ENCODE results near the gene CACNA2D2.
"Not testable (repeated sequence)": the region's sequence is repeated elsewhere in the genome, so short reads cannot be mapped to it uniquely, and the experiment has no call there.

CACNA2D2 gene

GRCh38 chr3:50530001-50530970 is 26.9 kb upstream of the CACNA2D2 start:
- no peak for DNase-seq (ENCODE audit: low read depth)

GRCh38 chr3:50525987-50526386 is 22.6 kb upstream of the CACNA2D2 start:
- peak; percentile 53 for DNase-seq (ENCODE audit: low read depth)

GRCh38 chr3:50525191-50525910 is 21.9 kb upstream of the CACNA2D2 start:
- no peak for DNase-seq (ENCODE audit: low read depth)

GRCh38 chr3:50524746-50525145 is 21.3 kb upstream of the CACNA2D2 start:
- DNase-seq (ENCODE audit: low read depth) = no peak

- DNase-seq (ENCODE audit: low read depth) = no peak
These were observed 19.9 kb upstream of the CACNA2D2 start for GRCh38 chr3:50523279-50523811.

- no peak for DNase-seq (ENCODE audit: low read depth)
These were observed 18.1 kb upstream of the CACNA2D2 start for GRCh38 chr3:50521572-50521971.

GRCh38 chr3:50520849-50521248 is 17.4 kb upstream of the CACNA2D2 start:
- no peak for DNase-seq (ENCODE audit: low read depth)

- DNase-seq (ENCODE audit: low read depth) = peak; percentile 53
These were observed 16.1 kb upstream of the CACNA2D2 start for GRCh38 chr3:50519471-50520089.

- no peak for DNase-seq (ENCODE audit: low read depth)
These were observed 15.0 kb upstream of the CACNA2D2 start for GRCh38 chr3:50518436-50518835.

GRCh38 chr3:50517721-50518206 is 14.3 kb upstream of the CACNA2D2 start:
- no peak for DNase-seq (ENCODE audit: low read depth)

GRCh38 chr3:50516440-50516871 is 13.0 kb upstream of the CACNA2D2 start:
- DNase-seq (ENCODE audit: low read depth) = no peak

GRCh38 chr3:50515565-50516439 is 12.4 kb upstream of the CACNA2D2 start:
- DNase-seq (ENCODE audit: low read depth) = peak; percentile 15

GRCh38 chr3:50512908-50513307 is 9.5 kb upstream of the CACNA2D2 start:
- not testable (repeated sequence) for DNase-seq (ENCODE audit: low read depth)

GRCh38 chr3:50512131-50512530 is 8.7 kb upstream of the CACNA2D2 start:
- no peak for DNase-seq (ENCODE audit: low read depth)

GRCh38 chr3:50510325-50510724 is 6.9 kb upstream of the CACNA2D2 start:
- DNase-seq (ENCODE audit: low read depth) = no peak

- DNase-seq (ENCODE audit: low read depth) = no peak
These were observed 6.3 kb upstream of the CACNA2D2 start for GRCh38 chr3:50509715-50510114.

GRCh38 chr3:50508821-50509220 is 5.4 kb upstream of the CACNA2D2 start:
- no peak for DNase-seq (ENCODE audit: low read depth)

- DNase-seq (ENCODE audit: low read depth) = no peak
These were observed 2.7 kb upstream of the CACNA2D2 start for GRCh38 chr3:50506169-50506568.

- DNase-seq (ENCODE audit: low read depth) = no peak
These were observed 1.2 kb upstream of the CACNA2D2 start for GRCh38 chr3:50504681-50505080.

GRCh38 chr3:50502584-50503423 is 630 bp downstream of the CACNA2D2 start:
- DNase-seq (ENCODE audit: low read depth) = no peak
